Renal cortical epithelial cell (primary cell): ENCODE data around the gene ZMYM1. TPM values are rescaled to one million over a fixed set of nuclear protein-coding genes. Genes with fewer than 3 reads are reported as not detected.

ENCODE experiments used
- total RNA-seq: library from RNA; depleted of rRNA; stranded (reverse); fragments of >200 nt; gene quantifications from 2 replicates; pipeline ENCODE4 v1.2.3, GENCODE V29; 2014

The ZMYM1 gene
- total RNA-seq, 1 donor from 2014 or later = 26.0 TPM

Other genes with a start within 250 kb of the ZMYM1 start
- 40.1 and 46.4 TPM in 2 replicates for gene SMIM12, start 219.6 kb upstream of the ZMYM1 start, total RNA-seq
- gene DLGAP3, start 149.7 kb upstream of the ZMYM1 start, total RNA-seq = 0.05 TPM in 1 of 2 replicates, not detected in the other
- 32.6 and 73.6 TPM in 2 replicates for gene TMEM35B, start 94.0 kb upstream of the ZMYM1 start, total RNA-seq
- 11.1 and 20.2 TPM in 2 replicates for gene ZMYM6, start 47.4 kb upstream of the ZMYM1 start, total RNA-seq
- gene SFPQ, start 113.8 kb downstream of the ZMYM1 start, total RNA-seq = 167 and 281 TPM in 2 replicates
- gene ZMYM4, start 189.3 kb downstream of the ZMYM1 start, total RNA-seq = 28.1 and 52.3 TPM in 2 replicates